ENCODE results near the gene KIF16B. TPM values are rescaled to one million over a fixed set of nuclear protein-coding genes. Genes with fewer than 3 reads are reported as not detected.
"Not testable (repeated sequence)": the region's sequence is repeated elsewhere in the genome, so short reads cannot be mapped to it uniquely, and the experiment has no call there.

The KIF16B gene
- total and polyA plus RNA-seq, 2 experiments from 2014 or later = 8.2 to 26.5 TPM

- no peaks in the 10 kb centered on the region for H3K27me3 ChIP-seq
- no peak for TF ChIP-seq CTCF (IDR thresholded peaks at IDR 0.05; ENCODE audit: low read depth, low read length)
- H3K4me1 ChIP-seq (ENCODE audit: low read depth) = no peaks in the 10 kb centered on the region
- DNase-seq (ENCODE audit: low read depth in 1 of 2, low spot score in 1 of 2) = no peak
- no peak overlapping the region for H3K4me3 ChIP-seq
- no peak overlapping the region for H3K27ac ChIP-seq
- no peaks in the 10 kb centered on the region for H3K36me3 ChIP-seq
- H3K9me3 ChIP-seq (ENCODE audit: low read depth) = no peaks in the 10 kb centered on the region
Measured at GRCh38 chr20:16262594-16262993, 310.7 kb downstream of the KIF16B start.

GRCh38 chr20:16261733-16262273 lies 311.4 kb downstream of the KIF16B start:
- Histone ChIP-seq H3K9me3 (ENCODE audit: low read depth) (no peaks in the 10 kb centered on the region), H3K4me1 (ENCODE audit: low read depth) (no peaks in the 10 kb centered on the region), H3K4me3 (no peak overlapping the region), H3K27me3 (no peaks in the 10 kb centered on the region), H3K36me3 (no peaks in the 10 kb centered on the region), H3K27ac (no peak overlapping the region)
- TF ChIP-seq CTCF (IDR thresholded peaks at IDR 0.05; ENCODE audit: low read depth, low read length) = no peak
- no peak for DNase-seq (ENCODE audit: low read depth in 1 of 2, low spot score in 1 of 2)

GRCh38 chr20:16260911-16261310 lies 312.3 kb downstream of the KIF16B start:
- Histone ChIP-seq H3K36me3 (no peaks in the 10 kb centered on the region), H3K27ac (no peak overlapping the region), H3K27me3 (no peaks in the 10 kb centered on the region), H3K4me1 (ENCODE audit: low read depth) (no peaks in the 10 kb centered on the region), H3K9me3 (ENCODE audit: low read depth) (no peaks in the 10 kb centered on the region), H3K4me3 (no peak overlapping the region)
- TF ChIP-seq CTCF (IDR thresholded peaks at IDR 0.05; ENCODE audit: low read depth, low read length) = no peak
- no peak for DNase-seq (ENCODE audit: low read depth in 1 of 2, low spot score in 1 of 2)

- not testable (repeated sequence) for H3K36me3 ChIP-seq; H3K4me1 ChIP-seq (ENCODE audit: low read depth); H3K27me3 ChIP-seq; H3K9me3 ChIP-seq (ENCODE audit: low read depth); H3K4me3 ChIP-seq; H3K27ac ChIP-seq; DNase-seq (ENCODE audit: low read depth in 1 of 2, low spot score in 1 of 2)
Measured at GRCh38 chr20:16260133-16260532, 313.1 kb downstream of the KIF16B start.

GRCh38 chr20:16258766-16259165 lies 314.5 kb downstream of the KIF16B start:
- no peak for DNase-seq (ENCODE audit: low read depth in 1 of 2, low spot score in 1 of 2)
- Histone ChIP-seq H3K9me3 (ENCODE audit: low read depth) (no peaks in the 10 kb centered on the region), H3K4me1 (ENCODE audit: low read depth) (no peaks in the 10 kb centered on the region), H3K27ac (no peak overlapping the region), H3K36me3 (no peaks in the 10 kb centered on the region), H3K4me3 (no peak overlapping the region), H3K27me3 (no peaks in the 10 kb centered on the region)
- TF ChIP-seq CTCF (IDR thresholded peaks at IDR 0.05; ENCODE audit: low read depth, low read length) = no peak

GRCh38 chr20:16257813-16258430 lies 315.3 kb downstream of the KIF16B start:
- Histone ChIP-seq H3K9me3 (ENCODE audit: low read depth) (no peaks in the 10 kb centered on the region), H3K36me3 (no peaks in the 10 kb centered on the region), H3K4me3 (no peak overlapping the region), H3K27ac (no peak overlapping the region), H3K4me1 (ENCODE audit: low read depth) (no peaks in the 10 kb centered on the region), H3K27me3 (no peaks in the 10 kb centered on the region)
- DNase-seq (ENCODE audit: low read depth in 1 of 2, low spot score in 1 of 2) = no peak
- TF ChIP-seq CTCF (IDR thresholded peaks at IDR 0.05; ENCODE audit: low read depth, low read length) = no peak
